CD4-positive, alpha-beta T cell treated with Interleukin-6 at 100 ng/mL for 8 hours (primary cell): ENCODE data around the gene MARF1.
"Not testable (repeated sequence)": the region's sequence is repeated elsewhere in the genome, so short reads cannot be mapped to it uniquely, and the experiment has no call there.

Source experiments
- DNase-seq: peaks from one replicate; pipeline ENCODE4 v3.0.0-alpha.2; 2020; ENCODE audit warnings: mixed read lengths, low spot score

MARF1 gene

DNA sequence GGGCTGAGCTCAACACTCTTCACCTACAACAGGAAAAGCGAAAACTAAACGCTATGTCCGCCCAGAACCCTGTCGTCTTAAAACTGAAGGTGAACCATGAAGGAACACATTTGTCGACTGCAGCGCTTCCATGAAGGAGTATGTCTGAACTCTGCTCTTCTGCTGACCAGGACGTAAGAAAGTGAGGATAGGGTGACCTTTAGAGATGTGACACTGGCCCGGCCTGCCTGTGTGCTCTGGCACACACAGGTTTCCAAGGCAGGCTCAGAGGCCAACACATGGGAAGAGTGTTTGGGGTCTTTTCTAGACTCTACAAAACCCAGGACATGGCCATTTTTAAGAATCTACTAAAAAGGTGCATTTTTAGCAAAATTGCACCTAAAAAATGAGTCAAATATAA is 21.1 kb downstream of the MARF1 start:
- no peak for DNase-seq

DNA sequence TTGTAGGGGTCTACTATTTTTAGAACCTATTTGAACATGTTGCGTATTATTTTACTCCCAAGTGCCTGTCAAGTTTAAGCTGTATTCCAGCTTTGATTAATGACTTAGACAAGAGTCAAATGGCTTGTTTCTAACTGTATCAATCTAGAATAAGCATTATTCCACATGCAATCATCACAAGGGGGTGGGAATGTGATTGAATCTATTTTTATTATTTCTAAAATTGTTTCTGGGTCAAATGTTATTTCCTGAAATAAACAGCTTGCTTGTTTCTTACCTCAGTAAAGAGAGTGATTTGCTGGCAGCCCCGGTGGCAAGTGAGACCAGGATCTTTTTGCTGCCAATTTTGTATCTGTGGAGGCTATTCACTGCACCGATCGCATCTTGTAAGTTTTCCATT is 21.5 kb downstream of the MARF1 start:
- no peak for DNase-seq

DNA sequence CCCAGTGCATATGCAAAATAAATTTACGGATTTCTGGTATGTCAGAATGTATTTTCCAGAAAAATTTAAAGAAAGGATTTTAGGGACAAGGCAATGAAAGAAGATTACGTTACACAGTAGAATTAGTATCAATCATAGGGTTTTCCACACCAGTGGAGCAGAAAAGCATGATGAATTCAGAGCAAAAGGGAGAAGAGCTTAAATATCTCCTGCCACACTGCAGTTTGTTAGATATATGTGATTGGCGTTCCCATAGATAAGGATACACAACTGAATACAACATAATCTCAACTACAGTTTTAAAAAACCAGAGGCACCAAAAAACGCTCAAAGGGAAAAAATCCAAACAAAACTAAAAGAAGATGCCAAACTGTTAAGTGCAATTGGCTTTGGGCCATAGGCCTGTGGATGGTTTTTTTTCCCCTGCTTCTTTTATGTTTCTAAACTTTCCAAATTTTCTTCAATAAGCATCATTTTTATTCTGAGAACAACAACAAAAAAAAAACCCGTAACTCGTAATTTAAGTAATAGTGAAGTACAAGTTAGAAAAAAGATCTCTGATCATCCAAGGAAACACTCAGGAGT is 22.3 kb downstream of the MARF1 start:
- DNase-seq = no peak

DNA sequence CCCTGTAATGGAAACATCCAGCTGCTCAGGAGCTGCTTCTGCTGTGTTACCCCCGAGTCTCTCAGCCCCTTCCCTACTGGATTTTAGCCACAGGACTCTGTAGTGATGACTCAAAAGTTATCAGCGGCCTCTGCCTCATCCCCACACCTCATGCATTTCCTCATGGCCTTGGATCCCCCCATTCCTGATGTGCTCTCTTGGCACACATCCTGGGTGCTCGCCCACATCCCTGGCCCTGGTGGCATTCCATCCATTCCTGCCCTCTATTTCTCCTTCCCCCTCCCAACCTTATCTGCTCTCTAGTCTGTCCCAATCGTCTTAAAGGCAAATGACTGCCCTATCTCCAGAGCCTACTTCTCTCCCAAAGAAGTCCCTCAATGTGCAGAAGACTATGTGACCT is 24.6 kb downstream of the MARF1 start:
- no peak for DNase-seq

DNA sequence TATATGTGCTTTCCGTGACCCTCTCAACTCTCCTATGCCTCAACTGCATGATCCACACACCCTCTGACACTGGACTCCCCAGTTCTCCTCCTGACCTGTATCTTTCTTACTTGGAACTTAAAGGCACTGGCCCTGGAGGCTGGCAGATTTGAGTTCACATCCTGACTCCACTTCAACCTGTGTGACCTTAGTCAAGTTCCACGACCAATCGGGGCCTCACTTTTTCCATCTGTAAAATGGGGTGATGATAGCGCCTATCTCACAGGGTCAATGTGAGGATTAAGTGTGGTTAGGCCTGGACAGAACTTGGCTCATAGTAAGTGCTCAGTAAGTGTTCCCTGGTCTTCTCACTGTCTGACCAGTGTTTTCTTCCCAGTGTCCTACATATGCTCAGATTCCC is 25.1 kb downstream of the MARF1 start:
- DNase-seq = no peak

DNA sequence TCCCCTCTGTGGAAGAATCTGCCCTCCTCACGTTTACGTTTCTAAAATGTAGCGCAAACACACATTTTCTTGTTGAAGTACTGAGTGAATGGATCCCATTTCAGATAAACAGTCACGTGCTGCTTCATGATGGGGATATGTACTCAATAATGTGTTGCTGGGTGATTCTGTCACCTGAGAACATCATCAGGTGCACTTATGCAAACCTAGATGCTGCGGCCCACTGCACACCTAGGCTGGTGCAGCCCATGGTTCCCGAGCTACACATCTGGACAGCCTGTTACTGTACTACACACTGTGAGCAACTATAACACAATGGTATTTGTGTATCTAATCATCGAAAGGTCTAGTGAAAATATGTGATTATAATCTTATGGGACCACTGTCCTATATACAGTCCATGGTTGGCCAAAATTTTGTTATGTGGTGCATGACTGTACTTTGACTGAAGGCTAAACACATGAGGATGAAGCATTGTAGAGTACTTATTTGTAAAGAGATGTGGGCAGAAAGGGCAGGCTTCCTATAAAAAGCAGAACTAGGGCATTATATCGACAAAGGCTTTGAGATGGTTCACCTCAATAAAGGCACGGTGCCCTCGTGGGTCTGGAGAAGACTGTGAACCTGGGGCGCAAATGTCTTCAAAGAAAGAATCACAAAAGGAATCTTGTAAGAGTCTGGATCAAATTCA is 26.3 kb downstream of the MARF1 start:
- no peak for DNase-seq

DNA sequence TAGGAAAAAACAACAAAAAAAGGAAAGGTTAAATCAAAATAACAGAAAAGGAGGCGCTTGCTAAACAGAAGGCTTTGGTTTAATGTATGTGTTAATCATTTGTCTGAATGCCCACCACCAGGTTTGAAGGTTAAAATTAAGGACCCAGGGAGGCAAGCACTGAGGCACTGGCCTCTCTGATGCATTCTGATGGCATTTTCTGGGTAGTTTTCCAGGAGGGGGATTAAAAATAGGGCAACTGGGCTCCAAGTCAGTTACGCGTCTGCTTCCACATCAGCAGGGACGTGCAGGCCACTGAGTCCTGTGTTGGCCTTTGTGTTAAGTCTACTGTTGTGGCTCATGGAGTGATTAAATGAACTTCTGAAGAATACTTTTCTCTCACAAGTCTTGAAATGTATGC is 26.9 kb downstream of the MARF1 start:
- no peak for DNase-seq

DNA sequence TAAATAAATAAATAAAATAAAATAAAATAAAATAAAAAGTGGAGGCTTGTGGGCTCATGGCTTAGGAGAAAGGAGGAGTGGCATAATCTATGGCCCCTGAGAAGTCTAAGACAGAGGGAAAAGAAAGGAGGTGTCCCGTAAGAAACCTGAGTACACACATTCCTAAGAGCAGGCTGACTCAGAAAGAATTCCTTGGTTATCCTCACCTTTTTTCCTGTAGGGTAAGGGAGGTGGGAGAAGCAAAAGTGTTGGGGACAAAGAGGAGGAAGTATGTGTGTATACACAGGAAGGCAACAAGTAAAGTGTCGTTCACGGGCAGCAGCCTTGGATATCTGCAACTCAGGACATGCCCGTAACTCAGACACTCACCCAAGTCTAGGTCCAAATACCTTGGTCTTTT is 29.3 kb downstream of the MARF1 start:
- no peak for DNase-seq

DNA sequence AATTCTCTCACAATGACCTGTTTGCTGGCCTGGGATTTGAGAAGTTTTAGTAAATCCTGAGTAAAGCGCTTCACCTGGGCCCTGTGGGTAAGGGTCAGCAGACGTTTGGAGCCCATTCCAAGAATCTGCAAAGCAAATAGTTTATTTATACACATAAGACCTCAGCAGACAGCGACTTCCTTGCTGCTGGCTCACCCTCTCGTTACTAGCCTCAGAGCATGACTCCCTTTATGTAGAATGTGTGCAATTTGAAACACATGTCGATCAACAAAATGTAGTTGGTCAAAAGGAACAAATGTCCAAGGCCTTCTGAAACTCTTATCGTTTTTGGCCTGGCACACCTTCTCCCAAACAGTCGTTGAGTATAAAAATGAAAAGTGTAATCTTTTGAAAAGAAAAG is 31.3 kb downstream of the MARF1 start:
- no peak for DNase-seq

DNA sequence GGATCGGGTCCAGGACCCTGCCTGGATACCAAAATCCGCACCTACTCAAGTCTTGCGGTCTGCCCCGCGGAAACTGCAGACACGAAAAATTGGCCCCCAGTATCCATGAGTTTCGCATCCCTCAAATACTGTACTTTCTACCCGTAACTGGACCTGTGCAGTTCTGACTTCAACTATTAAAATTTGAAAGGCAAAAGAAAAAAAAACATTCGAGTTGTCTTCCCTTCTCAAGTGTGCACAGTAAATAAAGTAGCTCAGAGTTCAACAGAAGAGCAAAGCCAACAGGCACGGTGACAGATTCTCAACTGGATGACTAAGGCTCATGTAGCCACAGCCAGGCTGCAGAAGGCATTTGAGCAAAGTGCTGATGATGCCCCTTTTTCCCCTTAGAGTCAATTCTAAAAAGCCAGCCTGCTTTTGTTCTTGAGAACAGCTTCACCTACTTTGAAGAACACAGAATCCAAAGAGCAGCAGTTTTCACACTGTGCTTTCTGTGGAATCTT is 32.5 kb downstream of the MARF1 start:
- no peak for DNase-seq

DNA sequence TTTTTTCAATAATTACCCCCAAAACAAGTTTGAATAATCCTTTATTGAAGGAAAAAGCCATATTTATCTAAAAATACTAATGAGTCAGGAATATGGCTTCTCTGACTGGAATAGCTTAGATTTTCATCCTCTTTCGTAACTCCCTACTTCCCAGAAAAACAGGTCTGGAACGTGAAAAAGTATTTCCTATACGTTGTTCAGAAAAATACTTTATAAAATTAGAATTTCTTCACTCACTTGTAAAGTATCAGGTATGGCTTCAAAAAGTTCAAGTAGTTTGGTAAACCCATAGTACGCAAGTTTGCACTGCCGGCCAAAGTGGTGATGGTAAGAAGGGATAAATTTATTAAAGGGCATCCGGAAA is 33.7 kb downstream of the MARF1 start:
- DNase-seq = no peak

DNA sequence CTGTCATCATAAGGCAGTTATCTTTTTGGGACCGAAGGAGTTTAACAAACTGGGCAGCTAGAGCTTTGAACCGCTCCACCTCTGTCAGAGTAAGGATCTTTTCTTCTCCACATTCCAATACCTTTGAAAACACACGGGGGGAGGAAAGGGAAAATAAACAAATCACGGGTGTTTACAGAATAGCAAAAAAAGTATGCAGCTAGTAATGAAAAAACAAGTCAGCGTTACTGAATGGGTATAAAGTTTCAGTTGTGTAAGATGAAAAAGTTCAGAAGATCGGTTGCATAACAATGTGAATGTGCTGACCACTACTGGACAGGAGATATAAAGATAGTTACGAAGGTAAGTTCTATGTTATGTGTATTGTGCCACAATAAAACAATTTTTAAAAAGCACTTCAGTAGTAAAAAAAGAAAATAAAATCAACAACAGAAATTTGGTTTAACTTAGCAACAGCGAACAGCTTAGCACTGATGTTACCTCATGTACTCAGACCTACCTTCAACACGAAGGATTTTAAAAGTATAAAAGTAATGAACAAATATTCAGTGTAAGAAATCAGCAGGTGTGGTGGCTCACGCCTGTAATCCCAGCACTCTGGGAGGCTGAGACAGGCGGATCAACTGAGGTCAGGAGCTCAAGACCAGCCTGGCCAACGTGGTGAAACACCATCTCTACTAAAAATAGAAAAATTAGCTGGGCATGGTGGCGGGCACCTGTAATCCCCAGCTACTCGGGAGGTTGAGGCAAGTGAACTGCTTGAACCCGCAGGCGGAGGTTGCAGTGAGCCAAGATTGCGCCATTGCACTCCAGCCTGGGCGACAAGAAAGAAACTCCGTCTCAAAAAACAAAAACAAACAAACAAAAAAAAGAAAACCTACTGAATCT is 34.3 kb downstream of the MARF1 start:
- no peak for DNase-seq

DNA sequence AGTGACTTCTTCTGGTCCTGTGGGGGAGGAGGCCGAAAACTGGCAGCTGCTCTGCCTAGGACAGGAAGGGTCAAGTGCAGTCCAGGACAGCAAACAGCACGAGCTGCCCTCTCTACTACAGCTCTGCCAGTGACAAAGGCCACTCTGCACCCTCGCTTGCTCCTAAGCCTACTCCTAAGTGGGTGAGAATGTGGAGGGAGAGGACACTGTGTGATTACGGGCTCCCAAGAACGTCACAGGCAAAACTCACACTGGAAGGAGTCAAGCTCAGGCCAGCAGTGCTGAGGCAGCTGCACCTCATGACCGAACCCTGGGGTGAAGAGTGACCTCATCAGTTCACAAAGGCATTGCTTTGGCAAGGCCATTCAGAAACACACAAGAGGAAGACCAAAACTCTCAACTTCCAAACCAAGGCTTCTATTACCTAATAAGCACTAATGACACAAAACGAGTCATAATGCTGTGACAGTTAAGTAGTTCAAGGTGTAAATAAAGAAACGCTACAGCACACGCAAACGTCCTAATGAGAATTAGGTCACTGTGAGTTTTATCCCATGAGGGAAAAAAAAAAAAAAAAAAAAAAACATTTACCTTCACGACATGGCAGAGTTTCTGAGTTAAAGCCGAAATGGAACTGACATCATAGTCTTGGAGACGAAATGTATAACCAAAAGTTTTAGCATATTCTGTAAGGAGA is 35.1 kb downstream of the MARF1 start:
- DNase-seq = no peak

DNA sequence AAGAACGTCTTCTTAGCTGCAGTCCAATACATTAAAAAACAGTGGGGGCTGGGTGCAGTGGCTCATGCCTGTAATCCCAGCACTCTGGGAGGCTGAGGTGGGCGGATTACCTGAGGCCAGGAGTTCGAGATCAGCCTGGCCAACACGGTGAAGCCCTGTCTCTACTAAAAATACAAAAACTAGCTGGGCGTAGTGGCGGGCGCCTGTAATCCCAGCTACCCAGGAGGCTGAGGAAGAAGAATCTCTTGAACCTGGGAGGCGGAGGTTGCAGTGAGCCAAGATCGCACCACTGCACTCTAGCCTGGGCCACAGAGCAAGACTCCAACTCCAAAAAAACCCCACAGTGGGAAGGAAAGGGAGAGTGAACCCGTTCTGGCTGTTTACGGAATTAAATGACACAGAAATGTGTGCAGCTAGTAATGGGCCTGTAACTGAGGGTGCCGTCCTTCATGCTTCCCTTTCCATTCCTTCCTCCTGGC is 35.7 kb downstream of the MARF1 start:
- DNase-seq = not testable (repeated sequence)

DNA sequence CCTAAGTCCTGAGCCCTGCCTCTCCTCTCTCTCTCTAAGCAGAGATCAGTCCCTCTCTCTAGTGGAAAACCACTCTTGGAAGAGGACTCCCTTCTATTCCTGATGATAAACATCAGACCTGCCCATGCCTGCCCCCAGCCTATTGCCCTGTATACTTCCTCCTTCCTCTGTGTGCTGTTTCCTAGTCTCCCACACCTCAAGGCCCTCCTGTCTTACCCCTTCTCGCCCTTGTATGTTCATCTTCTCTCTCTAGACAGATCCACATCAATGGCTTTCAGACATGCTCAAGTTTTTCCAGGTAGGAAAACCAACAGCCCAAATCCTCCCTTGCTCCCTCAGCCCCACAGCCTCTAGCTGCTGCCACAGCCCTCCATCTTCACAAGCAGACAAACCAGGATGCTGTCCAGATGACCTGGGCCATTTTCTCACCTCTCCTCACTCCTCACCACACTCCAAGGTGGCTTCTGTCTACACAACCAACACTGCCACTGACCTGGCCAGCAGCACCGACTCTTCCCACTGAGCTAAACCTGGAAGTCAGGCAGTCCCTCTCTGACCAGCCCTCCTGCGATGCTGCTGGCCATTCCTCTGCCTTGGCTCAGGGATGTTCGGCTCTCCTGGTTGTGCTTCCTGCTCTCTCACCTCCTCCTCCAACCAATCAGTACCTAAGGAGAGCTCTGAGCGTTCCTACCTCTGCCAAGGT is 36.3 kb downstream of the MARF1 start:
- DNase-seq = no peak

DNA sequence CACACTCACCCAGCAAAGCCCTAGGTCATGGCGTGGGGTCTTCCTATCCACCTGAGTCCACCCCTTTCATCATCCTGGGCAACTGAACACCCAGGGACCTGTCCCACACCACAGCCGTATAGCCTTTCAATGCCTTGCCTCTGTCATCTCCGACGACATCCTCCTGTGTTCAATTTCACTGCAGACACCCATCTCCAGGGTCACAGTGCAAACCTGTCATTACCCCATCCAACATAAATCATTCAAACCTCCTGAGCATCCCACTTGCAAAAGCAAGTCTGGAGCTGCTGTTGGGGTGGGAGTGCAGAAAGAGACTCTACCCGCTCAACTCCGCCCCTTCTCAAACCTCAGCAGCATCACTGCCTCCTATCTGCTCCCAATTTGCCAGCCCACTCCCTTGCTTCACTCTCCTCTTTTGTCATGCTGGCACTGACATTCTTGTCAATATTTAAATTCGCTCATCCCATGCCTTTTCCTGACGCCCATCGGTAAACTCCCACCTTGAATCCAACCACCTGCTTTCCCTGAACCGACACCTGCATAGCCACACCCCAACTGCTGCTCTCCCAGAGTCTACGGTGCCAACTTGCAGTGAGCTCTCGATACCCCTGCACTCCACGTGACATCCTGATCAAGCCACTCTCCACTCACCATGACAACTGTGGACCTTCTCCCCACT is 37.0 kb downstream of the MARF1 start:
- DNase-seq = no peak

DNA sequence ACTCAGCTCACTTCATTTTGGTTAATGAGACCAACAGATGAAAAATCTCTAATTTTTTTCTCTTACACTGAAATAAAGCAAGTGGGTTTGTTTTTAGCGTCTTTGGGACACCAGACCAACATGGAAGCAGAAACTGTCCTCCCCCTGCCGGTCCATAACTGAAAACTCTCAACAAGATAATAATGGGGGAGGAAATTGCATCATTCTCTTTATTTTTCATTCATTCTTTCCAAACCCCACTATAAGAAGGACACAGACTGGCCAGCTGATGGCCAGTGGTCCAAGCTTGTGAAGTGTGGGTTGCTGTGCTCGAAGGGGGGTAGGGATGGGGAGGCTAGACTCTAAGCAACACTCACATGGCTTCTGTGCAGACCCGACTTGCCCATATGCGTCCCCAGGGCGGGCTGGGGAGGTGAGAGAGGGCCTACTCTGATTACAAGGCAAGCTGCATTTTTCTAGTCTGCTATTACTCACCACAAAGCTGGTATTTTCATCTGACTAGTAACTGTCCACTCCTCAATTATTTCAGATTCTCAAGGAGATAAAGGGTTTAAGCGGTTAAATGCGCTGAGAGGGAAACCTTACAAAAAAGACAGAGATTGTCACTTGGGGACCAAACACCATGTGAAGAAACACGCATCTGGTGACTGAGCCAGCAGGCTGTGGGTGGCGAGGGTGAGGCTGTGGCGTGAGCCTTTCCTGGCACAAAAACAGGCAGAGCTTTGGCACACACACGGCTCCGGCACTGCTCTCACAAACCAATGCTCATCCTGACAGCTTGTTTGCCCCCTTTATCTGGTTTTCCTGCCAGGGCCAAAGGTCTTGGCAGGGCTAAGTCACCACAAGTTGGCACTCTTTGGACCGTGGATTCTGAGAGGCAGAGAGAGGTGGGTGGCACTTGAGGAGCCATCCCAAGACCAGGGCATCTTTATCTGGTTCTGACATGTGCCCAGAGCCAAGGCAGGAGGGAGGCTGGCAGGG is 38.2 kb downstream of the MARF1 start:
- no peak for DNase-seq

DNA sequence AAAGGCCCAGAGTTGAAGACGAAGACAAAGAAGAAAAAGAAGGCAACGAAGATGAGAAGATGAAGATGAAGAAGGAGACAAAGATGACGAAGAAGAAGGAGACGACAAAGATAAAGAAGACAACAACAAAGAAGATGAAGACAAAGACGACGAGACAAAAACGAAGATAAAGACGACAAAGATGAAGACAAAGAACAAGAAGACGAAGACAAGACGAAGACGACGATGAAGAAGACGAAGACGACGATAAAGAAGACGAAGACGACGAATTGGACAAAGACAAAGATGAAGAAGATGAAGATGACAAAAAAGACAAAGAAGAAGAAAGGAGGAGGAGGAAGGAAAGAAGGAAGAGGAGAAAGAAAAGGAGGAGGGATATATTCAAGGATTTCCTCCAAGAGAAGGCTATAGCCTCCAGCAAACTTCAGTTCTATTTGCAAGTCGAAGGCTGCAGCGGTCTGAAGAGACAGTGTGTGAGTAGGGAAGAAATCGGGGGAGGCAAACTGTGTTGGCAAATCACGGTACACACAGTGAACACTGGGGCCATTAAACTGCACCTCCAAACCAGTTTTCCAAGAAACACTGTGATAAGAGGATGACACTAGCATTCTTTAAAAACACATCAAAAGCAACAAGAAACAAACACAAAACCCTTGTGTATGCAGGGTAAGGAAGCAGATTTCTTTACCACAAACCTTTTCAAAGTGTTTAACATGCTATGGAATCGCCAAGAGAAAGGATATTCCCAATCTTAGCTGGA is 40.5 kb downstream of the MARF1 start:
- DNase-seq = no peak

DNA sequence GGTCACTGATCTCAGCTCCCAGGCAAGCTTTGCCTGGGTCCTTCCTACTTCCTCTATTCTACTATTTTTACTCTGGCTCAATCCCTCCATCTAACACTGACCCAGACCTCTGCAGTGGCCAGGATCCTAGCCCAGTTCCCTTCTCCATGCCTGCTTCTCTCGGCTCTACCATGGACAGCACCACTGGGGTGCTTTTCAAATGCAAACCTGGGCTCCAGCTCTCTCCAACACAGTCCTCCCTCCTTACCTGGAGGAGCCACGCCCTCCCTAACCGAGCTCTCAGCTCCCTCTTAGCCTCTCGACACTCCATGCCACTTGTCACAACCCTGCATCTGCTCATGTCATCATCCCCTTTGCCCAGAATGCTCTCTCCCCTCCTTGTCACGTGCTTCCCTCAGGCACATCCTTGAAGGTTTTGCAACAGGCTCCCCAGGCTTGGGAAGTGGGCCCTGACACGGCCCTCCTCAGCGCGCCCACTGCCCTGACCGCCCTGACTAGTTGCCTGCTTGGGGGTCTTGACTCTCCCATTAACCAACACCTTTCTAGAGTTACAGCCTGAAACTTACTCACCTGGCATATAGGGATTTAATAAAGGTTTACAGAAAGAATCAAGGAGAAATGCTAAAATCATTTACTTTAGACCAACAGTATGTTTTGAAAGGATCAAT is 41.6 kb downstream of the MARF1 start:
- DNase-seq = no peak
